Keratinocyte (primary cell): ENCODE data around the gene SETDB1. TPM values are rescaled to one million over a fixed set of nuclear protein-coding genes. Genes with fewer than 3 reads are reported as not detected.

Source experiments
- DNase-seq: peaks from one replicate; pipeline ENCODE4 v3.0.0-alpha.2; 2011; ENCODE audit warnings: low read depth, missing footprints, low spot score
- FAIRE-seq: peaks from 2 replicates; lab custom pipeline; 2011; peaks lifted over from hg19 to GRCh38; lab: Jason Lieb, UNC
- H2AFZ ChIP-seq: 2 replicates; pipeline ENCODE4 v1.6.0; 2012; ENCODE audit warnings: low read length, control low read depth, inconsistent platforms; ENCODE audit not compliant: control insufficient read depth
- H3K27ac ChIP-seq: 2 replicates; pipeline ENCODE4 v1.5.1; 2011; ENCODE audit warnings: low read length; ENCODE audit not compliant: control insufficient read depth, insufficient read depth
- H3K27me3 ChIP-seq: 3 replicates; pipeline ENCODE4 v1.6.0; 2011; ENCODE audit warnings: low read length; ENCODE audit not compliant: control insufficient read depth, insufficient read depth; ENCODE audit errors: extremely low read depth
- H3K36me3 ChIP-seq, 2 experiments: 2 replicates in 1 of 2; 3 replicates in 1 of 2; pipeline ENCODE4 v1.5.1; 2011; ENCODE audit warnings: low read length in 2 of 2, mild to moderate bottlenecking in 1 of 2; ENCODE audit not compliant: control insufficient read depth in 2 of 2, insufficient read depth in 2 of 2; ENCODE audit errors: extremely low read depth in 1 of 2
- H3K4me1 ChIP-seq: 3 replicates; pipeline ENCODE4 v1.5.1; 2011; ENCODE audit warnings: low read length; ENCODE audit not compliant: control insufficient read depth, insufficient read depth; ENCODE audit errors: extremely low read depth
- H3K4me2 ChIP-seq: 3 replicates; pipeline ENCODE4 v1.6.0; 2011; ENCODE audit warnings: low read depth, low read length; ENCODE audit not compliant: control insufficient read depth, insufficient read depth; ENCODE audit errors: extremely low read depth
- H3K4me3 ChIP-seq, 3 experiments: fragments of 200-600 bp in 1 of 3; sonication (generic) in 1 of 3; 2 replicates in 2 of 3; 3 replicates in 1 of 3; pipeline ENCODE4 v1.5.1; 2011 to 2016; ENCODE audit warnings: low read length in 3 of 3, mild to moderate bottlenecking in 3 of 3, control low read depth in 2 of 3, inconsistent platforms in 1 of 3, low read depth in 1 of 3, mixed read lengths in 1 of 3, mixed run types in 1 of 3, moderate library complexity in 1 of 3; ENCODE audit not compliant: control insufficient read depth in 2 of 3, insufficient read depth in 2 of 3; ENCODE audit errors: extremely low read depth in 1 of 3
- H3K79me2 ChIP-seq: 2 replicates; pipeline ENCODE4 v1.6.0; 2012; ENCODE audit warnings: low read length; ENCODE audit not compliant: control insufficient read depth, insufficient read depth
- H3K9ac ChIP-seq: 3 replicates; pipeline ENCODE4 v1.6.0; 2011; ENCODE audit warnings: low read length; ENCODE audit not compliant: control insufficient read depth, insufficient read depth; ENCODE audit errors: extremely low read depth
- H3K9me1 ChIP-seq: 3 replicates; pipeline ENCODE4 v1.6.0; 2011; ENCODE audit warnings: low read length; ENCODE audit not compliant: control insufficient read depth, insufficient read depth; ENCODE audit errors: extremely low read depth
- H3K9me3 ChIP-seq: 2 replicates; pipeline ENCODE4 v1.5.1; 2012; ENCODE audit warnings: low read depth, low read length; ENCODE audit not compliant: control insufficient read depth
- H4K20me1 ChIP-seq: 3 replicates; pipeline ENCODE4 v1.6.0; 2011; ENCODE audit warnings: low read length; ENCODE audit not compliant: control insufficient read depth, insufficient read depth; ENCODE audit errors: extremely low read depth
- EZH2 ChIP-seq: IDR thresholded peaks from one replicate; pipeline ENCODE4 v1.6.1; 2012; ENCODE audit warnings: inconsistent platforms, mild to moderate bottlenecking, low read length, moderate library complexity
- dilution Hi-C: fragments of 300-500 bp; cut with MboI; formaldehyde crosslinking; loops from one replicate; pipeline ENCODE4 v1.7.0; 2020; ENCODE audit warnings: low sequenced_read_pairs; ENCODE audit not compliant: extremely low pct_ligation_motif_present
- polyA plus RNA-seq, 5 experiments: library from polyadenylated mRNA; depleted of rRNA in 3 of 5; stranded (reverse) in 3 of 5; stranded (forward) in 1 of 5; unstranded in 1 of 5; fragments of >200 nt; gene quantifications; 1 replicate in 1 of 5; 2 replicates in 3 of 5; 3 replicates in 1 of 5; pipeline versions ENCODE4 v1.2.1 to v1.2.3, GENCODE V29; 2011 to 2012; ENCODE audit warnings: missing spikeins in 2 of 5, low read depth in 1 of 5, low replicate concordance in 1 of 5
- TF ChIP-seq, protein P1 (sequence below), 3 experiments: IDR thresholded peaks in 1 of 3; conservative IDR thresholded peaks in 1 of 3; optimal IDR thresholded peaks in 1 of 3; 2 replicates in 2 of 3; 3 replicates in 1 of 3; pipeline versions ENCODE3 to v1.5.1; 2011; ENCODE audit warnings: low read length in 3 of 3, mild to moderate bottlenecking in 3 of 3, moderate library complexity in 2 of 3, control low read depth in 1 of 3, inconsistent platforms in 1 of 3; ENCODE audit not compliant: insufficient read depth in 2 of 3; ENCODE audit errors: extremely low read depth in 1 of 3

SETDB1 gene
- polyA plus RNA-seq, 1 donor (not counting 4 experiments of a cell fraction or from before 2014, with no cell fraction given): 31.3 TPM

DNA sequence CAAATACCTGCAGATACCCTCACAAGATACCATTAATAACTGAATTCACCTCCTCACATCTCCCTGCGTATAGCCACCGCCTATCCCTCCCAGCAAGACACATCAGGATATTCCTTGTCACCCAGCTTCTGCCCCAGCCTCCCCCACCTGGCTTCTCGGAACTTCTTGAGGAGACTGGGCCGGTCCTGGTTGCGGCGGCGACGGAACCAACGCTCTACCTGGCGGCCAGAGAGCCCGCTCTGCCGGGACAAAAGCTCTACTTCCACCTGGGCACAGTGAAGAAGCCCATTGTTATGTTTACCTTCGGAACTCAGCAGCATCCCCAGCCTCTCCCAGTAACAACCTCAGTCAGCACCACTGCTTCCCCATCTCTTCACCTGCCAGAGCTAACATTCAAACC is 41.8 kb downstream of the SETDB1 start:
- Histone ChIP-seq H3K4me3 (no peak overlapping the region), H3K79me2 (peaks cover 45% of the 10 kb centered on the region), H3K27ac (no peak overlapping the region), H3K4me1 (peaks cover 14% of the 10 kb centered on the region), H3K36me3 (peaks cover 38 to 53% of the 10 kb centered on the region in 2 experiments), H3K9me1 (no peaks in the 10 kb centered on the region), H3K27me3 (no peaks in the 10 kb centered on the region), H2AFZ (no peak overlapping the region), H4K20me1 (peaks cover 2% of the 10 kb centered on the region), H3K9me3 (no peaks in the 10 kb centered on the region), H3K4me2 (no peak overlapping the region), H3K9ac (no peak overlapping the region)
- TF ChIP-seq, protein P1, sequence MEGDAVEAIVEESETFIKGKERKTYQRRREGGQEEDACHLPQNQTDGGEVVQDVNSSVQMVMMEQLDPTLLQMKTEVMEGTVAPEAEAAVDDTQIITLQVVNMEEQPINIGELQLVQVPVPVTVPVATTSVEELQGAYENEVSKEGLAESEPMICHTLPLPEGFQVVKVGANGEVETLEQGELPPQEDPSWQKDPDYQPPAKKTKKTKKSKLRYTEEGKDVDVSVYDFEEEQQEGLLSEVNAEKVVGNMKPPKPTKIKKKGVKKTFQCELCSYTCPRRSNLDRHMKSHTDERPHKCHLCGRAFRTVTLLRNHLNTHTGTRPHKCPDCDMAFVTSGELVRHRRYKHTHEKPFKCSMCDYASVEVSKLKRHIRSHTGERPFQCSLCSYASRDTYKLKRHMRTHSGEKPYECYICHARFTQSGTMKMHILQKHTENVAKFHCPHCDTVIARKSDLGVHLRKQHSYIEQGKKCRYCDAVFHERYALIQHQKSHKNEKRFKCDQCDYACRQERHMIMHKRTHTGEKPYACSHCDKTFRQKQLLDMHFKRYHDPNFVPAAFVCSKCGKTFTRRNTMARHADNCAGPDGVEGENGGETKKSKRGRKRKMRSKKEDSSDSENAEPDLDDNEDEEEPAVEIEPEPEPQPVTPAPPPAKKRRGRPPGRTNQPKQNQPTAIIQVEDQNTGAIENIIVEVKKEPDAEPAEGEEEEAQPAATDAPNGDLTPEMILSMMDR (optimal IDR thresholded peaks at IDR 0.05 in 1 of 3, IDR thresholded peaks at IDR 0.05 in 1 of 3, conservative IDR thresholded peaks at IDR 0.05 in 1 of 3; ENCODE audit: extremely low read depth in 1 of 3, insufficient read depth in 2 of 3, low read length in 3 of 3): no peak
- TF ChIP-seq EZH2: no peak
- FAIRE-seq (no peak), DNase-seq (no peak)
- dilution Hi-C loops: no loop called here

DNA sequence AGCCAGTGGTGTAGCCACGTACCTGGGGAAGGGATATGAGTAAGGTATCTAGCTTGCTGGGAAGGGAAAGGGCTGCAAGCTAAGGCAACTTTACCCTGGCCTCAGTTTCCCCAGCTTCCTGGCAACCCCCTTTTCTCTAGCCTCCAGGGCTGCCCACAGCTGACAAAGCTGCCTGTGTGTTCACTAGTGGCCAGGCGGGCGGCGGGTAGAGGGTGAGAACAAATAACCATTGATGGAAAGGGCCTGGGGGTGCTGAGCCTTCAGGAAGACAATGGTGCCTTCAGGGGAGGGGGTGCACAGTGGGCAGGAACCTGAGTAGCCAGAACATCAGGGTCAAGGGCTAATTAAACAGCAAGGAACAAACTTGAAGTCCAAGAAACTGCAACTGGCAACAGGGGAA is 42.3 kb downstream of the SETDB1 start:
- Histone ChIP-seq H3K9me3 (no peaks in the 10 kb centered on the region), H3K27ac (no peak overlapping the region), H3K36me3 (peaks cover 38 to 51% of the 10 kb centered on the region in 2 experiments), H3K9ac (no peak overlapping the region), H3K4me1 (peaks cover 19% of the 10 kb centered on the region), H3K27me3 (no peaks in the 10 kb centered on the region), H2AFZ (no peak overlapping the region), H3K4me2 (no peak overlapping the region), H3K9me1 (no peaks in the 10 kb centered on the region), H4K20me1 (peaks cover 2% of the 10 kb centered on the region), H3K79me2 (peaks cover 51% of the 10 kb centered on the region), H3K4me3 (no peak overlapping the region)
- FAIRE-seq (no peak), DNase-seq (no peak)
- dilution Hi-C loops: no loop called here
- TF ChIP-seq EZH2: no peak
- TF ChIP-seq, protein P1 (optimal IDR thresholded peaks at IDR 0.05 in 1 of 3, IDR thresholded peaks at IDR 0.05 in 1 of 3, conservative IDR thresholded peaks at IDR 0.05 in 1 of 3; ENCODE audit: extremely low read depth in 1 of 3, insufficient read depth in 2 of 3, low read length in 3 of 3): no peak
